Measurements from ENCODE around the gene TIGIT. TPM values are rescaled to one million over a fixed set of nuclear protein-coding genes. Genes with fewer than 3 reads are reported as not detected.
"Not testable (repeated sequence)": the region's sequence is repeated elsewhere in the genome, so short reads cannot be mapped to it uniquely, and the experiment has no call there.

The TIGIT gene
- total and polyA plus RNA-seq, 4 donors = 0.37 to 1.1 (median 0.52) TPM

DNA sequence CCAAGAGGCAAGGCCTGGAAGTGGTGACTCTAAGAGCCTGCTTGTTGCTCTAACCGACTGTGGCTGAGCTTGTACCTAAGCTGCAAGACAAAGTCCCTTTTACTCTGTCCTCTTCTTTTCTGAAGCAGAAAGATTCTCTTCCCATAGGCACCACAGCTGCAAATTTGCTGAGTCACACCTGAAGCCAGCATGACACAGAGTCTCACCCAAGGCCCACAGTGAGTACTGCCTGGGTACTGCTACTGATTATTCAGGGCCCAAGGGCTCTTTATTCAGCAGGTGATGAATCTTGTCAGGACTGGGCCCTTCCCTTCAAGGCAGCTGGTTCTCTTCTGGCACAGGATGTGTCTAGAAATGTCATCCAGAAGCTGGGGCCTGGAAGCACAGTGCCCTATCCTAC lies 18.9 kb upstream of the TIGIT start:
- Histone ChIP-seq H3K9me3 (ENCODE audit: control insufficient read depth in 4 of 4, insufficient read depth in 3 of 4, low read length in 3 of 4) (peaks cover 0 to 6% (median 0%) of the 10 kb centered on the region in 4 donors), H3K27ac (ENCODE audit: low read depth in 1 of 2, low read length in 1 of 2) (no peak overlapping the region), H3K4me1 (ENCODE audit: control insufficient read depth in 5 of 5, insufficient read depth in 5 of 5, low read length in 5 of 5) (peaks cover 0 to 1% (median 0%) of the 10 kb centered on the region in 5 donors), H3K9ac (ENCODE audit: insufficient read depth in 1 of 2, low read length in 2 of 2) (no peak overlapping the region), H3K4me3 (no peak overlapping the region), H3K36me3 (ENCODE audit: control insufficient read depth in 4 of 4, insufficient read depth in 4 of 4, low read length in 4 of 4) (no peaks in the 10 kb centered on the region), H3K27me3 (ENCODE audit: control insufficient read depth in 3 of 3, insufficient read depth in 3 of 3, low read length in 2 of 3) (no peaks in the 10 kb centered on the region)
- ATAC-seq (ENCODE audit: insufficient read depth, low FRiP score) (no peak), DNase-seq (no peak)
- TF ChIP-seq, protein P1, sequence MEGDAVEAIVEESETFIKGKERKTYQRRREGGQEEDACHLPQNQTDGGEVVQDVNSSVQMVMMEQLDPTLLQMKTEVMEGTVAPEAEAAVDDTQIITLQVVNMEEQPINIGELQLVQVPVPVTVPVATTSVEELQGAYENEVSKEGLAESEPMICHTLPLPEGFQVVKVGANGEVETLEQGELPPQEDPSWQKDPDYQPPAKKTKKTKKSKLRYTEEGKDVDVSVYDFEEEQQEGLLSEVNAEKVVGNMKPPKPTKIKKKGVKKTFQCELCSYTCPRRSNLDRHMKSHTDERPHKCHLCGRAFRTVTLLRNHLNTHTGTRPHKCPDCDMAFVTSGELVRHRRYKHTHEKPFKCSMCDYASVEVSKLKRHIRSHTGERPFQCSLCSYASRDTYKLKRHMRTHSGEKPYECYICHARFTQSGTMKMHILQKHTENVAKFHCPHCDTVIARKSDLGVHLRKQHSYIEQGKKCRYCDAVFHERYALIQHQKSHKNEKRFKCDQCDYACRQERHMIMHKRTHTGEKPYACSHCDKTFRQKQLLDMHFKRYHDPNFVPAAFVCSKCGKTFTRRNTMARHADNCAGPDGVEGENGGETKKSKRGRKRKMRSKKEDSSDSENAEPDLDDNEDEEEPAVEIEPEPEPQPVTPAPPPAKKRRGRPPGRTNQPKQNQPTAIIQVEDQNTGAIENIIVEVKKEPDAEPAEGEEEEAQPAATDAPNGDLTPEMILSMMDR (IDR thresholded peaks at IDR 0.05; ENCODE audit: control extremely low read depth, extremely low read depth) = no peak
- 91 to 94% methylated on average over 1 of the region's 1 CpG for WGBS, 2 donors

DNA sequence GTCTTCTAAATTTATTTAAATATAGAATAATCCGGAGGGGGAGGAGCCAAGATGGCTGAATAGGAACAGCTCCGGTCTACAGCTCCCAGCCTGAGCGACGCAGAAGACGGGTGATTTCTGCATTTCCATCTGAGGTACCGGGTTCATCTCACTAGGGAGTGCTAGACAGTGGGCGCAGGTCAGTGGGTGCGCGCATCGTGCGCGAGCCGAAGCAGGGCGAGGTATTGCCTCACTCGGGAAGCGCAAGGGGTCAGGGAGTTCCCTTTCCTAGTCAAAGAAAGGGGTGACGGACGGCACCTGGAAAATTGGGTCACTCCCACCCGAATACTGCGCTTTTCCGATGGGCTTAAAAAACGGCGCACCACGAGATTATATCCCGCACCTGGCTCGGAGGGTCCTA lies 17.0 kb upstream of the TIGIT start:
- not testable (repeated sequence) for H3K9me3 ChIP-seq (ENCODE audit: control insufficient read depth in 4 of 4, insufficient read depth in 3 of 4, low read length in 3 of 4); H3K4me3 ChIP-seq; H3K27ac ChIP-seq (ENCODE audit: low read depth in 1 of 2, low read length in 1 of 2); H3K27me3 ChIP-seq (ENCODE audit: control insufficient read depth in 3 of 3, insufficient read depth in 3 of 3, low read length in 2 of 3); H3K36me3 ChIP-seq (ENCODE audit: control insufficient read depth in 4 of 4, insufficient read depth in 4 of 4, low read length in 4 of 4); DNase-seq; H3K9ac ChIP-seq (ENCODE audit: insufficient read depth in 1 of 2, low read length in 2 of 2); ATAC-seq (ENCODE audit: insufficient read depth, low FRiP score); H3K4me1 ChIP-seq (ENCODE audit: control insufficient read depth in 5 of 5, insufficient read depth in 5 of 5, low read length in 5 of 5)
- WGBS, 2 donors = 91 to 99% methylated on average over 13 to 26 of the region's 26 CpGs

DNA sequence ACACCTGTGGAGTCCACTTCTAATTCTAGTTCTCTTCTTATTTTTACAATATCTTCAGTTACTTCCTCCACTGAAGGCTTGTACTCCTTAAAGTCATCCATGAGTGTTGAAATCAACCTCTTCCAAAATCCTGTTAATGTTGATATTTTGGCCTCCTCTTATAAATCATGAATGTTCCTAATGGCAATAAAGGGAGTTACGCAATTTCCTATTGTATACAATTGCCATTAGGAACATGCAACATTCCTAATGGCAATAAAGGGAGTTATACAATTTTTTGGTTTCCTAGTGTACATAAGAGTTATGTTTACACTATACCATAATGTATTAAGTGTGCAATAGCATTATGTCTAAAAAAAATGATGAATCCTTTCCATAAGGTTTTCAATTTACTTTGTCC lies 9.2 kb upstream of the TIGIT start:
- no peaks in the 10 kb centered on the region for H3K36me3 ChIP-seq (ENCODE audit: control insufficient read depth in 4 of 4, insufficient read depth in 4 of 4, low read length in 4 of 4)
- WGBS, 2 donors = 97 to 98% methylated on average over 1 of the region's 1 CpG
- DNase-seq = no peak
- no peaks in the 10 kb centered on the region for H3K9me3 ChIP-seq (ENCODE audit: control insufficient read depth in 4 of 4, insufficient read depth in 3 of 4, low read length in 3 of 4)
- no peaks in the 10 kb centered on the region for H3K27me3 ChIP-seq (ENCODE audit: control insufficient read depth in 3 of 3, insufficient read depth in 3 of 3, low read length in 2 of 3)
- no peak overlapping the region for H3K27ac ChIP-seq (ENCODE audit: low read depth in 1 of 2, low read length in 1 of 2)
- H3K4me1 ChIP-seq (ENCODE audit: control insufficient read depth in 5 of 5, insufficient read depth in 5 of 5, low read length in 5 of 5) = no peaks in the 10 kb centered on the region
- no peak overlapping the region for H3K9ac ChIP-seq (ENCODE audit: insufficient read depth in 1 of 2, low read length in 2 of 2)
- ATAC-seq (ENCODE audit: insufficient read depth, low FRiP score) = no peak
- TF ChIP-seq, protein P1 (IDR thresholded peaks at IDR 0.05; ENCODE audit: control extremely low read depth, extremely low read depth) = no peak
- H3K4me3 ChIP-seq = no peak overlapping the region

DNA sequence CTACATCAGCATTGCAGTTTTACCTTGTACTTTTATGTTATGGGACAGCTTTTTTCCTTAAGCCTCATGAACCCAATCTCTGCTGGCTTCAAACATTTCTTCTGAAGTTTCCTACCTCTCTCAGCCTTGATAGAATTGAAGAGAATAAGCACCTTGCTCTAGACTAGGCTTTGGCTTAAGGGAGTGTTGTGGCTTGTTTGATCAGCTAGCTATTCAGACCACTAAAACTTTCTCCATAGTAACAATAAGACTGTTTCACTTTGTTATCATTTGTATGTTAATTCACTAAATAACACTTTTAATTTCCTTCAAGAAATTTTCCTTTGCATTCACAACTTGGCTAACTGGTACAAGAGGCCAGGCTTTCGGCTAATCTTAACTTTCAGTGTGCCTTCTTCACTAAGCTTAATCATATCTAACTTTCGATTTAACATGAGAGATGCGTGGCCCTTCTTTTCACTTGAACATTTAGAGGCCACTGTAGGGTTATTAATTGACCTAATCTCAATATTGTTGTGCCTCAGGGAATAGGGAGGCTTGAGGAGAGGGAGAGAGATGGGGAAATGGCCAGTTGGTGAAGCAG lies 8.1 kb upstream of the TIGIT start:
- Histone ChIP-seq H3K27me3 (ENCODE audit: control insufficient read depth in 3 of 3, insufficient read depth in 3 of 3, low read length in 2 of 3) (no peaks in the 10 kb centered on the region), H3K4me3 (no peak overlapping the region), H3K4me1 (ENCODE audit: control insufficient read depth in 5 of 5, insufficient read depth in 5 of 5, low read length in 5 of 5) (no peaks in the 10 kb centered on the region), H3K36me3 (ENCODE audit: control insufficient read depth in 4 of 4, insufficient read depth in 4 of 4, low read length in 4 of 4) (no peaks in the 10 kb centered on the region), H3K9ac (ENCODE audit: insufficient read depth in 1 of 2, low read length in 2 of 2) (no peak overlapping the region), H3K9me3 (ENCODE audit: control insufficient read depth in 4 of 4, insufficient read depth in 3 of 4, low read length in 3 of 4) (no peaks in the 10 kb centered on the region), H3K27ac (ENCODE audit: low read depth in 1 of 2, low read length in 1 of 2) (no peak overlapping the region)
- DNase-seq = no peak
- 86 to 94% methylated on average over 3 of the region's 3 CpGs for WGBS, 2 donors
- TF ChIP-seq, protein P1 (IDR thresholded peaks at IDR 0.05; ENCODE audit: control extremely low read depth, extremely low read depth) = no peak
- no peak for ATAC-seq (ENCODE audit: insufficient read depth, low FRiP score)
